ENCODE results near the gene MBTPS2.
A peak's percentile ranks its signal among the peaks of the same experiment; 100 is the strongest.

MBTPS2 gene

GRCh38 chrX:21875013-21875412, 35.6 kb downstream of the MBTPS2 start:
- Histone ChIP-seq H3K27ac (replicated peaks; ENCODE audit: low read length) (no peak overlapping the region), H2BK15ac (ENCODE audit: low read length) (no peak overlapping the region), H3K4ac (ENCODE audit: low read length) (no peak overlapping the region), H4K8ac (ENCODE audit: low read depth, low read length) (no peak overlapping the region), H3K4me2 (ENCODE audit: insufficient read depth, low read length, poor library complexity, severe bottlenecking) (no peak overlapping the region), H3K4me3 (ENCODE audit: low read length in 2 of 2) (no peak overlapping the region), H4K91ac (ENCODE audit: low read depth, low read length, poor library complexity) (no peak overlapping the region), H3K9me3 (replicated peaks in 1 of 2; ENCODE audit: control insufficient read depth in 2 of 2, insufficient read depth in 1 of 2, low read depth in 1 of 2, low read length in 2 of 2) (no peaks in the 10 kb centered on the region), H3K18ac (ENCODE audit: low read length) (no peak overlapping the region), H3K14ac (ENCODE audit: low read length) (no peak overlapping the region), H3K79me1 (ENCODE audit: low read depth, low read length) (no peaks in the 10 kb centered on the region), H3K23ac (ENCODE audit: low read depth, low read length, poor library complexity) (no peak overlapping the region), H3K4me1 (ENCODE audit: control insufficient read depth in 2 of 2, insufficient read depth in 1 of 2, low read depth in 1 of 2, low read length in 2 of 2) (no peaks in the 10 kb centered on the region), H3K9ac (ENCODE audit: low read depth, low read length, poor library complexity) (no peak overlapping the region), H2BK120ac (ENCODE audit: low read depth, low read length) (no peak overlapping the region), H3K36me3 (replicated peaks in 1 of 2; ENCODE audit: control insufficient read depth in 2 of 2, insufficient read depth in 2 of 2, low read length in 2 of 2) (peaks cover 0 to 20% of the 10 kb centered on the region in 2 donors), H2BK5ac (ENCODE audit: low read length) (no peak overlapping the region), H3K27me3 (ENCODE audit: control insufficient read depth in 3 of 3, insufficient read depth in 3 of 3, low read depth in 1 of 3, low read length in 3 of 3) (no peaks in the 10 kb centered on the region), H2AK5ac (ENCODE audit: low read depth, low read length) (no peak overlapping the region), H2AFZ (ENCODE audit: low read length) (no peak overlapping the region), H2BK12ac (ENCODE audit: low read length) (no peak overlapping the region)
- DNase-seq (ENCODE audit: low spot score), result no peak
- no CpG with 5 or more reads among the region's 1 CpG for WGBS, 2 donors (ENCODE audit: extremely low coverage in 2 of 2, insufficient read length in 2 of 2, insufficient replicate concordance in 1 of 2)

DNA sequence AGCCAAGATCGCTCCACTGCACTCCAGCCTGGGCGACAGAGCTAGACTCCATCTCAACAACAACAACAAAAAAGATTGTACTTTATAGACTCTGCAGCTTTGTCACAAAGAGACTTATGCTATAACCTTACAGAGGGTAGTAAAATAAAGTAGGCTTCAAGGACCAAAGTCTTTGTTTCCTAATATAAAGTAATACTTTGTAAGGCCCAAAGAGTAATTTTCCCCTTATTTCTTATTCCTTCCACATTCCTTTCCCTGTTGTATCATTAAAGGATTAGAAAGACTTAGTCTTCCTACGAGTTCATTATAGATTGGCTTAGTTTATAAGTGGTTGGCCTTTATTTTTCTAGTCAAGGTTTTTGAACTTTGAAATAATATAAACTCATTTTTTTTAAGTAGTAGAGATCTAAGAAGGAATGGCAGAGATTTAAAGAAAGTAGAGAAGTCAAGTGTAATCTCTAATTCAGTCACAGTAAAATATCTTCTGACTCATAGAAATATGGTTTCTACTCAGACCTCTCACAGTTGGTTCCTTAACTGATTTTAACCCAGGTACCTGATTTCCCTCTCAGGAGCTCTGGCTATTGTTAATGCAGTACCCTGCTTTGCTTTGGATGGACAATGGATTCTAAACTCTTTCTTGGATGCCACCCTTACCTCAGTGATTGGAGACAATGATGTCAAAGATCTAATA, 42.6 kb downstream of the MBTPS2 start:
- no peak overlapping the region for H3K23ac ChIP-seq (ENCODE audit: low read depth, low read length, poor library complexity)
- H3K4me1 ChIP-seq (ENCODE audit: control insufficient read depth in 2 of 2, insufficient read depth in 1 of 2, low read depth in 1 of 2, low read length in 2 of 2), result peaks cover 0 to 24% of the 10 kb centered on the region in 2 donors
- no peak overlapping the region for H4K8ac ChIP-seq (ENCODE audit: low read depth, low read length)
- H2BK5ac ChIP-seq (ENCODE audit: low read length), result no peak overlapping the region
- H2BK12ac ChIP-seq (ENCODE audit: low read length), result no peak overlapping the region
- H3K9me3 ChIP-seq (replicated peaks in 1 of 2; ENCODE audit: control insufficient read depth in 2 of 2, insufficient read depth in 1 of 2, low read depth in 1 of 2, low read length in 2 of 2), result no peaks in the 10 kb centered on the region
- no peak overlapping the region for H2AK5ac ChIP-seq (ENCODE audit: low read depth, low read length)
- H3K36me3 ChIP-seq (replicated peaks in 1 of 2; ENCODE audit: control insufficient read depth in 2 of 2, insufficient read depth in 2 of 2, low read length in 2 of 2), result peaks cover 0 to 23% of the 10 kb centered on the region in 2 donors
- H3K79me1 ChIP-seq (ENCODE audit: low read depth, low read length), result no peaks in the 10 kb centered on the region
- H3K14ac ChIP-seq (ENCODE audit: low read length), result no peak overlapping the region
- no peak overlapping the region for H4K91ac ChIP-seq (ENCODE audit: low read depth, low read length, poor library complexity)
- no peak overlapping the region for H3K27ac ChIP-seq (replicated peaks; ENCODE audit: low read length)
- H2BK15ac ChIP-seq (ENCODE audit: low read length), result no peak overlapping the region
- WGBS, 2 donors (ENCODE audit: extremely low coverage in 2 of 2, insufficient read length in 2 of 2, insufficient replicate concordance in 1 of 2), result no CpG with 5 or more reads among the region's 3 CpGs
- no peak overlapping the region for H2AFZ ChIP-seq (ENCODE audit: low read length)
- no peak for DNase-seq (ENCODE audit: low spot score)
- H3K18ac ChIP-seq (ENCODE audit: low read length), result no peak overlapping the region
- no peak overlapping the region for H3K4me2 ChIP-seq (ENCODE audit: insufficient read depth, low read length, poor library complexity, severe bottlenecking)
- H3K9ac ChIP-seq (ENCODE audit: low read depth, low read length, poor library complexity), result no peak overlapping the region
- H3K4ac ChIP-seq (ENCODE audit: low read length), result no peak overlapping the region
- no peak overlapping the region for H3K4me3 ChIP-seq (ENCODE audit: low read length in 2 of 2)
- no peak overlapping the region for H2BK120ac ChIP-seq (ENCODE audit: low read depth, low read length)
- H3K27me3 ChIP-seq (ENCODE audit: control insufficient read depth in 3 of 3, insufficient read depth in 3 of 3, low read depth in 1 of 3, low read length in 3 of 3), result no peaks in the 10 kb centered on the region

DNA sequence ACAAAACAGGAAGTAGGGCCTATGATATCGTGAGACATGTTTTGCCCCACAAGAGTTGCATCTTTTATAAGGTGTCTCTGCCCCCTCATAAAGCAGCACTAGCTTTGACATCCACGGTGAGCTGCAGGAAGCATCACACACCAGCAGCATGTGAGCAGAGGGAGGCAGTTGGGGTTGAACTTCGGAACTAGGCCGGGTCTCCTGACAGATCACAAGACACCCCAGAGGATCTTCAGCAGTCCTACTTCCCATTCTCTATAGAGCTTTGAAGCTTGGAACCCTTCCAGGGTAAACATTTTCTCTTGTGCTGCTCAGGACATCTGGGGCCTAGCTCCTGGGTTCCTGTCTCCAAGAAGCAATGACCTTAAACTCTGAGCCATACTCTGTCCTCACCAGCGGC, 43.8 kb downstream of the MBTPS2 start:
- Histone ChIP-seq H3K27me3 (ENCODE audit: control insufficient read depth in 3 of 3, insufficient read depth in 3 of 3, low read depth in 1 of 3, low read length in 3 of 3) (no peaks in the 10 kb centered on the region), H2BK5ac (ENCODE audit: low read length) (no peak overlapping the region), H3K18ac (ENCODE audit: low read length) (no peak overlapping the region), H2BK15ac (ENCODE audit: low read length) (no peak overlapping the region), H4K91ac (ENCODE audit: low read depth, low read length, poor library complexity) (no peak overlapping the region), H3K79me1 (ENCODE audit: low read depth, low read length) (no peaks in the 10 kb centered on the region), H2BK12ac (ENCODE audit: low read length) (no peak overlapping the region), H2AFZ (ENCODE audit: low read length) (no peak overlapping the region), H3K27ac (replicated peaks; ENCODE audit: low read length) (no peak overlapping the region), H3K36me3 (replicated peaks in 1 of 2; ENCODE audit: control insufficient read depth in 2 of 2, insufficient read depth in 2 of 2, low read length in 2 of 2) (peaks cover 0 to 23% of the 10 kb centered on the region in 2 donors), H3K14ac (ENCODE audit: low read length) (no peak overlapping the region), H2AK5ac (ENCODE audit: low read depth, low read length) (no peak overlapping the region), H3K4me1 (ENCODE audit: control insufficient read depth in 2 of 2, insufficient read depth in 1 of 2, low read depth in 1 of 2, low read length in 2 of 2) (peaks cover 0 to 25% of the 10 kb centered on the region in 2 donors), H2BK120ac (ENCODE audit: low read depth, low read length) (no peak overlapping the region), H3K4me2 (ENCODE audit: insufficient read depth, low read length, poor library complexity, severe bottlenecking) (no peak overlapping the region), H3K9ac (ENCODE audit: low read depth, low read length, poor library complexity) (no peak overlapping the region), H3K23ac (ENCODE audit: low read depth, low read length, poor library complexity) (no peak overlapping the region), H3K9me3 (replicated peaks in 1 of 2; ENCODE audit: control insufficient read depth in 2 of 2, insufficient read depth in 1 of 2, low read depth in 1 of 2, low read length in 2 of 2) (no peaks in the 10 kb centered on the region), H3K4me3 (ENCODE audit: low read length in 2 of 2) (no peak overlapping the region), H3K4ac (ENCODE audit: low read length) (no peak overlapping the region), H4K8ac (ENCODE audit: low read depth, low read length) (no peak overlapping the region)
- no peak for DNase-seq (ENCODE audit: low spot score)
- no CpG with 5 or more reads among the region's 5 CpGs for WGBS, 2 donors (ENCODE audit: extremely low coverage in 2 of 2, insufficient read length in 2 of 2, insufficient replicate concordance in 1 of 2)

GRCh38 chrX:21885568-21885967, 46.2 kb downstream of the MBTPS2 start:
- Histone ChIP-seq H2AFZ (ENCODE audit: low read length) (no peak overlapping the region), H3K4me3 (ENCODE audit: low read length in 2 of 2) (no peak overlapping the region), H3K4me2 (ENCODE audit: insufficient read depth, low read length, poor library complexity, severe bottlenecking) (peak overlapping the region; percentile 11), H3K27me3 (ENCODE audit: control insufficient read depth in 3 of 3, insufficient read depth in 3 of 3, low read depth in 1 of 3, low read length in 3 of 3) (no peaks in the 10 kb centered on the region), H3K4ac (ENCODE audit: low read length) (no peak overlapping the region), H3K18ac (ENCODE audit: low read length) (no peak overlapping the region), H3K9ac (ENCODE audit: low read depth, low read length, poor library complexity) (no peak overlapping the region), H3K36me3 (replicated peaks in 1 of 2; ENCODE audit: control insufficient read depth in 2 of 2, insufficient read depth in 2 of 2, low read length in 2 of 2) (peaks cover 0 to 12% of the 10 kb centered on the region in 2 donors), H2BK15ac (ENCODE audit: low read length) (no peak overlapping the region), H3K27ac (replicated peaks; ENCODE audit: low read length) (no peak overlapping the region), H2AK5ac (ENCODE audit: low read depth, low read length) (no peak overlapping the region), H4K91ac (ENCODE audit: low read depth, low read length, poor library complexity) (no peak overlapping the region), H2BK12ac (ENCODE audit: low read length) (no peak overlapping the region), H4K8ac (ENCODE audit: low read depth, low read length) (no peak overlapping the region), H2BK120ac (ENCODE audit: low read depth, low read length) (no peak overlapping the region), H3K4me1 (ENCODE audit: control insufficient read depth in 2 of 2, insufficient read depth in 1 of 2, low read depth in 1 of 2, low read length in 2 of 2) (peaks cover 0 to 25% of the 10 kb centered on the region in 2 donors), H3K14ac (ENCODE audit: low read length) (no peak overlapping the region), H3K23ac (ENCODE audit: low read depth, low read length, poor library complexity) (no peak overlapping the region), H2BK5ac (ENCODE audit: low read length) (no peak overlapping the region), H3K79me1 (ENCODE audit: low read depth, low read length) (no peaks in the 10 kb centered on the region), H3K9me3 (replicated peaks in 1 of 2; ENCODE audit: control insufficient read depth in 2 of 2, insufficient read depth in 1 of 2, low read depth in 1 of 2, low read length in 2 of 2) (no peaks in the 10 kb centered on the region)
- WGBS, 2 donors (ENCODE audit: extremely low coverage in 2 of 2, insufficient read length in 2 of 2, insufficient replicate concordance in 1 of 2), result no CpG with 5 or more reads among the region's 1 CpG
- DNase-seq (ENCODE audit: low spot score), result peak; percentile 21

All from neuronal stem cell (in vitro differentiated cells).